Neutrophil (primary cell): ENCODE results near the gene HSBP1L1.

ENCODE experiments used
- H3K27ac ChIP-seq: fragments of 200-600 bp; sonication (generic); 2 replicates; pipeline ENCODE4 v1.5.1; 2016; ENCODE audit warnings: mild to moderate bottlenecking, moderate library complexity
- H3K27me3 ChIP-seq: fragments of 200-600 bp; sonication (generic); 2 replicates; pipeline ENCODE4 v1.6.0; 2016; ENCODE audit warnings: mild to moderate bottlenecking
- H3K36me3 ChIP-seq: fragments of 200-600 bp; sonication (generic); 2 replicates; pipeline ENCODE4 v1.5.1; 2017
- H3K4me1 ChIP-seq, 2 experiments: fragments of 200-600 bp in 1 of 2; sonication (generic) in 1 of 2; 1 replicate in 1 of 2; 2 replicates in 1 of 2; pipeline versions ENCODE4 v1.5.1 to v1.6.1; 2013 to 2016; ENCODE audit warnings: low read depth in 1 of 2, low read length in 1 of 2, mild to moderate bottlenecking in 1 of 2, moderate library complexity in 1 of 2; ENCODE audit not compliant: control insufficient read depth in 1 of 2, insufficient read depth in 1 of 2
- H3K4me3 ChIP-seq, 2 experiments: fragments of 200-600 bp in 1 of 2; sonication (generic) in 1 of 2; 1 replicate in 1 of 2; 2 replicates in 1 of 2; pipeline ENCODE4 v1.5.1; 2013 to 2016; ENCODE audit warnings: low read depth in 1 of 2, low read length in 1 of 2, mild to moderate bottlenecking in 1 of 2, moderate library complexity in 1 of 2
- H3K9me3 ChIP-seq: fragments of 200-600 bp; sonication (generic); 2 replicates; pipeline ENCODE4 v1.5.1; 2016
- CTCF ChIP-seq: fragments of 200-600 bp; sonication (generic); IDR thresholded peaks from 2 replicates; pipeline ENCODE4 v1.5.1; 2016; ENCODE audit warnings: antibody characterized with exemption

The HSBP1L1 gene

GRCh38 chr18:79952456-79952995 is 11.9 kb upstream of the HSBP1L1 start:
- Histone ChIP-seq H3K27me3 (peaks cover 15% of the 10 kb centered on the region), H3K4me3 (peak overlapping the region; percentile 62 to 99), H3K9me3 (no peaks in the 10 kb centered on the region), H3K36me3 (peaks cover 6% of the 10 kb centered on the region), H3K4me1 (peaks cover 14 to 26% of the 10 kb centered on the region in 2 experiments), H3K27ac (no peak overlapping the region)
- TF ChIP-seq CTCF: no peak

GRCh38 chr18:79952996-79953559 is 11.4 kb upstream of the HSBP1L1 start:
- H3K27me3 ChIP-seq: peaks cover 15% of the 10 kb centered on the region
- no peak overlapping the region for H3K4me3 ChIP-seq
- no peak for TF ChIP-seq CTCF
- H3K9me3 ChIP-seq: no peaks in the 10 kb centered on the region
- peaks cover 14 to 26% of the 10 kb centered on the region in 2 experiments for H3K4me1 ChIP-seq
- peaks cover 6% of the 10 kb centered on the region for H3K36me3 ChIP-seq
- no peak overlapping the region for H3K27ac ChIP-seq

- Histone ChIP-seq H3K4me1 (peaks cover 14 to 25% of the 10 kb centered on the region in 2 experiments), H3K27me3 (peaks cover 15% of the 10 kb centered on the region), H3K4me3 (no peak overlapping the region)
Observed at GRCh38 chr18:79953971-79954651, 10.3 kb upstream of the HSBP1L1 start.

DNA sequence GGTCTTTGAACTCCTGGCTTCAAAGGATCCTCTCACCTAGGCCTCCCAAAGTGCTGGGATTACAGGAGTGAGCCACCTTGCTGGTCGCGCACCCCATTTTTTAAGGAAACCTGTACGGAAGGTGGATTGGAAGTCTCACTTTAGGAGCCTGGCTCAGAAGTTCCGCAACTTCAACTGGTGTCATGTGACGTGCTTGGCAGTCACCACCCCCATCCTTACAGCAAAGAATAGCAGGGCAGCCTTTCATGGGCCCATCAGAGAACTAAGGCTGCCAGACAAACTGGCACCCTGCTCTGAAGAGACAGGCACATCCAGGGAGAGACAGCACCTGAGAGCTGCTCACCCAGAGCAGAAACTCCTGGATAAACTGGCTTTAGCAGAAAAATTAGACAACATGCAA is 9.7 kb upstream of the HSBP1L1 start:
- Histone ChIP-seq H3K9me3 (no peaks in the 10 kb centered on the region), H3K27ac (no peak overlapping the region), H3K4me3 (no peak overlapping the region), H3K36me3 (no peaks in the 10 kb centered on the region), H3K27me3 (peaks cover 15% of the 10 kb centered on the region), H3K4me1 (peaks cover 9 to 18% of the 10 kb centered on the region in 2 experiments)
- TF ChIP-seq CTCF: no peak

More at GRCh38 chr18:79953971-79954651, 10.3 kb upstream of the HSBP1L1 start:
- TF ChIP-seq CTCF: no peak
- peaks cover 1% of the 10 kb centered on the region for H3K36me3 ChIP-seq
- H3K9me3 ChIP-seq: no peaks in the 10 kb centered on the region
- no peak overlapping the region for H3K27ac ChIP-seq

DNA sequence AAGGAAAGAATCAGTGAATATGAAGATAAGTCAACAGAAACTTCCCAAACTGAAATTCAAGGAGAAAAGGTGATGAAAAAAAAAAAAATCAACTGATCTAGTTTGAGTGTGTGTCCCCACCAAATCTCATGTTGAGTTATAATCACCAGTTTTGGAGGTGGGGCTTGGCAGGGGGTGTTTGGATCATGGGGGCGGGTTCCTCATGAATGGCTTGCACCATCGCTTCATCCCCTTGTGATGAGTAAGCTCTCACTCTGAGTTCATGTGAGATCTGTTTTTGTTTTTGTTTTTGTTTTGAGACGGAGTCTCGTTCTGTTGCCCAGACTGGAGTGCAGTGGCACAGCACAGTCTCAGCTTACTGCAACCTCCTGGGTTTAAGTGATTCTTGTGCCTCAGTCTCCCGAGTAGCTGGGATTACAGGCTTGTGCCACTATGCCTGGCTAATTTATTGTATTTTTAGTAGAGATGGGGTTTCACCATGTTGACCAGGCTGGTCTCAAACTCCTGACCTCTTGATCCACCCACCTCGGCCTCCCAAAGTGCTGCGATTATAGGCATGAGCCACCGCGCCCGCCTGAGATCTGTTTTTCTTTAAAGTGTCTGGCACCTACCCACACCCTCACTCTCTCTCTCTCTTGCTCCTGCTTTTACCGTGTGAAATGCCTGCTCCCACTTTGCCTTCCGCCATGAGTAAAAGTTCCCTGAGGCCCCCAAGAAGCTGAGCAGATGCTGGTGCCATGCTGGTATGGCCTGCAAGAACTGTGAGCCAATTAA is 9.0 kb upstream of the HSBP1L1 start:
- Histone ChIP-seq H3K36me3 (no peaks in the 10 kb centered on the region), H3K27ac (no peak overlapping the region), H3K4me1 (peaks cover 2 to 11% of the 10 kb centered on the region in 2 experiments), H3K4me3 (no peak overlapping the region), H3K27me3 (peaks cover 19% of the 10 kb centered on the region), H3K9me3 (no peaks in the 10 kb centered on the region)
- no peak for TF ChIP-seq CTCF
